ENCODE measurements around the gene APOBEC3G.

APOBEC3G gene

GRCh38 chr22:39095971-39096370 lies 18.9 kb downstream of the APOBEC3G start:
- DNase-seq (ENCODE audit: low spot score) (no peak), ATAC-seq (ENCODE audit: low read depth) (no peak)
- Histone ChIP-seq H3K9me3 (ENCODE audit: severe bottlenecking) (no peaks in the 10 kb centered on the region), H3K27ac (ENCODE audit: poor library complexity, severe bottlenecking) (no peak overlapping the region), H3K4me1 (ENCODE audit: insufficient read depth, poor library complexity, severe bottlenecking) (peaks cover 24% of the 10 kb centered on the region), H3K36me3 (ENCODE audit: low read depth) (no peaks in the 10 kb centered on the region), H3K27me3 (ENCODE audit: insufficient read depth, poor library complexity, severe bottlenecking) (no peaks in the 10 kb centered on the region), H3K4me3 (ENCODE audit: severe bottlenecking) (no peak overlapping the region)
- TF ChIP-seq, protein P1, sequence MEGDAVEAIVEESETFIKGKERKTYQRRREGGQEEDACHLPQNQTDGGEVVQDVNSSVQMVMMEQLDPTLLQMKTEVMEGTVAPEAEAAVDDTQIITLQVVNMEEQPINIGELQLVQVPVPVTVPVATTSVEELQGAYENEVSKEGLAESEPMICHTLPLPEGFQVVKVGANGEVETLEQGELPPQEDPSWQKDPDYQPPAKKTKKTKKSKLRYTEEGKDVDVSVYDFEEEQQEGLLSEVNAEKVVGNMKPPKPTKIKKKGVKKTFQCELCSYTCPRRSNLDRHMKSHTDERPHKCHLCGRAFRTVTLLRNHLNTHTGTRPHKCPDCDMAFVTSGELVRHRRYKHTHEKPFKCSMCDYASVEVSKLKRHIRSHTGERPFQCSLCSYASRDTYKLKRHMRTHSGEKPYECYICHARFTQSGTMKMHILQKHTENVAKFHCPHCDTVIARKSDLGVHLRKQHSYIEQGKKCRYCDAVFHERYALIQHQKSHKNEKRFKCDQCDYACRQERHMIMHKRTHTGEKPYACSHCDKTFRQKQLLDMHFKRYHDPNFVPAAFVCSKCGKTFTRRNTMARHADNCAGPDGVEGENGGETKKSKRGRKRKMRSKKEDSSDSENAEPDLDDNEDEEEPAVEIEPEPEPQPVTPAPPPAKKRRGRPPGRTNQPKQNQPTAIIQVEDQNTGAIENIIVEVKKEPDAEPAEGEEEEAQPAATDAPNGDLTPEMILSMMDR (IDR thresholded peaks at IDR 0.05; ENCODE audit: poor library complexity, severe bottlenecking), result no peak

- no peaks in the 10 kb centered on the region for H3K27me3 ChIP-seq (ENCODE audit: insufficient read depth, poor library complexity, severe bottlenecking)
- ATAC-seq (ENCODE audit: low read depth) (peak; percentile 90), DNase-seq (ENCODE audit: low spot score) (no peak)
- no peaks in the 10 kb centered on the region for H3K36me3 ChIP-seq (ENCODE audit: low read depth)
- TF ChIP-seq, protein P1 (IDR thresholded peaks at IDR 0.05; ENCODE audit: poor library complexity, severe bottlenecking), result no peak
- peaks cover 20% of the 10 kb centered on the region for H3K4me1 ChIP-seq (ENCODE audit: insufficient read depth, poor library complexity, severe bottlenecking)
- H3K9me3 ChIP-seq (ENCODE audit: severe bottlenecking), result no peaks in the 10 kb centered on the region
- H3K4me3 ChIP-seq (ENCODE audit: severe bottlenecking), result no peak within 1 kb of the TSS
- H3K27ac ChIP-seq (ENCODE audit: poor library complexity, severe bottlenecking), result peak within 1 kb of the TSS; percentile 77
Observed at GRCh38 chr22:39097098-39098020, 20.3 kb downstream of the APOBEC3G start, which contains the start of gene APOBEC3H. Gene APOBEC3H (plus strand): TSS chr22:39097244. CDS start chr22:39100279, 3,035 bp downstream.

DNA sequence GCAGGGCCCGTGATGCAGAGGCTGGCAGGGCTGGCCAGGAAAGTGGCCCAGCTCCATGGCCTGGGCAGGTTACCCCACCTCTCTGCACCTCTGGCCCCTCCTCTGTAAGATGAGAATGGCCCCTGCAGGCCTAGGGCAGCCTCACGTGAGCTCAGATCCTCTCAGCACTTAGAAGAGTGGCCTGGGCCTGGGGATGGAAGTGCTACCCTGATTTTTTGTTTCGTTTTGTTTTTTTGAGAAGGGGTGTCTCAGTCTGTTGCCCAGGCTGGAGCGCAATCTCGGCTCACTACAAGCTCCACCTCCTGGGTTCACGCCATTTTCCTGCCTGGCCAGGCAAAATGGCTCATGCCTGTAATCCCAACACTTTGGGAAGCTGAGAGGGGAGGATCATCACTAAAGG lies 21.0 kb downstream of the APOBEC3G start:
- TF ChIP-seq, protein P1 (IDR thresholded peaks at IDR 0.05; ENCODE audit: poor library complexity, severe bottlenecking), result no peak
- H3K36me3 ChIP-seq (ENCODE audit: low read depth), result no peaks in the 10 kb centered on the region
- no peaks in the 10 kb centered on the region for H3K27me3 ChIP-seq (ENCODE audit: insufficient read depth, poor library complexity, severe bottlenecking)
- no peaks in the 10 kb centered on the region for H3K9me3 ChIP-seq (ENCODE audit: severe bottlenecking)
- no peak overlapping the region for H3K4me3 ChIP-seq (ENCODE audit: severe bottlenecking)
- no peak for DNase-seq (ENCODE audit: low spot score)
- peak; percentile 31; the same call in 1 of the 3 replicates for ATAC-seq (ENCODE audit: low read depth)
- H3K4me1 ChIP-seq (ENCODE audit: insufficient read depth, poor library complexity, severe bottlenecking), result peaks cover 20% of the 10 kb centered on the region
- H3K27ac ChIP-seq (ENCODE audit: poor library complexity, severe bottlenecking), result peak overlapping the region; percentile 77

DNA sequence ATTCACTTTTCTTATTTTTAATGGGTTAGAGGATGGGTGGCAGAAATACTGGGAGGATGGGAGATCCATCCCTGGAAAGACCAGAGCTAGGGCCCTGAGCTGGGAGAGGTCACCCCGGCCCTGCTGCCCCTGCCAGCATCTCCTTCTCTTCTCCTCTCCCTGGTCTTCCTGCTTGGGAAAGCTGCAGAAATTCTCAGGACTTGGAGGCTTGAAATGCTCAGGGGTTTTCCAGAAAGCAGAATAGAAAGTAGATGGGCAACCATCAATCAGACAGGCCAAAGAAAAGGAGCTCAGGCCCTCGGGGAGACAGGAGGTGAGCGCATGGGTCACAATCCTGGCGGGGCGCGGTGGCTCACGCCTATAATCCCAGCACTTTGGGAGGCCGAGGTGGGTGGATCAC lies 21.5 kb downstream of the APOBEC3G start:
- Histone ChIP-seq H3K9me3 (ENCODE audit: severe bottlenecking) (no peaks in the 10 kb centered on the region), H3K4me1 (ENCODE audit: insufficient read depth, poor library complexity, severe bottlenecking) (peaks cover 20% of the 10 kb centered on the region), H3K4me3 (ENCODE audit: severe bottlenecking) (no peak overlapping the region), H3K36me3 (ENCODE audit: low read depth) (no peaks in the 10 kb centered on the region), H3K27me3 (ENCODE audit: insufficient read depth, poor library complexity, severe bottlenecking) (no peaks in the 10 kb centered on the region), H3K27ac (ENCODE audit: poor library complexity, severe bottlenecking) (peak overlapping the region; percentile 77)
- ATAC-seq (ENCODE audit: low read depth) (no peak), DNase-seq (ENCODE audit: low spot score) (no peak)
- TF ChIP-seq, protein P1 (IDR thresholded peaks at IDR 0.05; ENCODE audit: poor library complexity, severe bottlenecking), result no peak

GRCh38 chr22:39101226-39101625 lies 24.2 kb downstream of the APOBEC3G start:
- H3K36me3 ChIP-seq (ENCODE audit: low read depth), result no peaks in the 10 kb centered on the region
- TF ChIP-seq, protein P1 (IDR thresholded peaks at IDR 0.05; ENCODE audit: poor library complexity, severe bottlenecking), result no peak
- H3K27ac ChIP-seq (ENCODE audit: poor library complexity, severe bottlenecking), result no peak overlapping the region
- DNase-seq (ENCODE audit: low spot score) (no peak), ATAC-seq (ENCODE audit: low read depth) (no peak)
- no peaks in the 10 kb centered on the region for H3K9me3 ChIP-seq (ENCODE audit: severe bottlenecking)
- peaks cover 20% of the 10 kb centered on the region for H3K4me1 ChIP-seq (ENCODE audit: insufficient read depth, poor library complexity, severe bottlenecking)
- no peak overlapping the region for H3K4me3 ChIP-seq (ENCODE audit: severe bottlenecking)
- no peaks in the 10 kb centered on the region for H3K27me3 ChIP-seq (ENCODE audit: insufficient read depth, poor library complexity, severe bottlenecking)

All from RWPE2 (cell line).